ENCODE measurements around the gene ORMDL3.

ORMDL3 gene

GRCh38 chr17:39927101-39927928 is at the start of gene ORMDL3, which contains the start of gene LRRC3C:
Gene ORMDL3, minus strand, starts transcription at chr17:39927601. Its CDS starts 3,398 bp downstream, at chr17:39924203.
Gene LRRC3C, plus strand, starts transcription at chr17:39927732. Its CDS starts 13,792 bp downstream, at chr17:39941524.
- DNase-seq: peak; percentile 60

- no peak for DNase-seq
These were observed 48.4 kb upstream of the ORMDL3 start for GRCh38 chr17:39975801-39976200.

DNA sequence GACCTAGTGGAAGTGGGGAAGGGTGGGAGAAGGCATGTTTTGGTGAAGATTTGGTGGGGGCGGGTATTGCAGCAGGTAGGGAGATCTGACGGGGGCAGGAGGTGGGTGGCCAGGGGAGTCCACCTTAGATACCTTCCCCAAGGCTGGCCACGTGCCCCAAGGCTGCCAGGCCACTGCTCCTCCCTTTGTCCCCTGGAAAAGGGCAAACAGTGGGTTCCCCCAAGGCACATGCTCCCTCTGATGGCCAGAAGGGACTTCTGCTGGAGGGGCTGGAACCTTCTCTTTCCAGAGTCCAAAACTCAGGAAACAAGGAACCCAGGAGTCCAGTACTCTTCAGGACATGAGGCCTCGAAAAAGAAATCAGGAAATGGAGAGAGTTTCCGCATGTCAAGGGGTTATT is 47.0 kb upstream of the ORMDL3 start:
- no peak for DNase-seq

- no peak for DNase-seq
These were observed 46.1 kb upstream of the ORMDL3 start for GRCh38 chr17:39973496-39973895.

DNA sequence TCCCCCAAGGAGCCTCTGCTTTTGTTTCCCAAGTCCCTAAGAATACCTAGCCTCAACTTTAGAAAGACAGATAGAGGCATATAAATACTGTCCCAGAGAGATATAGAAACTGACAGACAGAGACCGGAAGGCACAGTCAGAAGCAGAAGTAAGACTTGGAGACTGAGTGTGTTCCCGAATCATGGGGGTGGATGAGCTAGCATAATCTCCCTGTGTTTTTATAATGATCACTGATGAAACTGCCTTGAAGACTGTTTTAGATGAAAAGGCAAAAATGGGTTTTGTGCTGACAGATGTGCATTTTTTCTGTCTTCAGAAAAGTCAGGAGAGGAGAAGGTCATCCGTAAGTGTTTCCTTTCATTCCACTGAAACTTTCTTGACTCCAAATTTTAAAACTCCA is 44.9 kb upstream of the ORMDL3 start:
- DNase-seq: no peak

DNA sequence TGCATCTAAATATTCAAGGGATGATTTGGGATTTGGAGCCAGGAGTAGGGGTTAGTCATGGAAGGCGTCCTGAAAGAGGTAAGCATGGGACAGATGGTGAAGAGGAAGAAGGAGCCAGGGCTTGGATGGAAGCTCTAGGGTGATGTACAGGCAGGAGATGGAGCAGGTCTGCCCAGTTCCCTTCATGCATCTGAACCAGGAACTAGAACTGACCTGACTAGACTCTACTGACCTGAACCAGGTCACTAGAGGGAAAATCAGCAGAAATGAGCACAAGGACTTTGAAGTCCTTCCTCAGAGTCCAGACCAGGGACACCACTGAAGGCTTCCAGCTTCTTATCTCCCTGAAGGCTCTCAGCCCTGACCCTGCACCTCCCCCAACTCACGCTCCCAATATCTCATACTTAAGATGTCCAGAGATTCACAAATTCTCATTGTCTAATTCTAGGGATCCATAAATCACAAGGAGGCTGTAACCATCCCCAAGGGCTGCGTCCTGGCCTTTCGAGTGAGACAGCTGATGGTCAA is 43.7 kb upstream of the ORMDL3 start:
- no peak for DNase-seq

DNA sequence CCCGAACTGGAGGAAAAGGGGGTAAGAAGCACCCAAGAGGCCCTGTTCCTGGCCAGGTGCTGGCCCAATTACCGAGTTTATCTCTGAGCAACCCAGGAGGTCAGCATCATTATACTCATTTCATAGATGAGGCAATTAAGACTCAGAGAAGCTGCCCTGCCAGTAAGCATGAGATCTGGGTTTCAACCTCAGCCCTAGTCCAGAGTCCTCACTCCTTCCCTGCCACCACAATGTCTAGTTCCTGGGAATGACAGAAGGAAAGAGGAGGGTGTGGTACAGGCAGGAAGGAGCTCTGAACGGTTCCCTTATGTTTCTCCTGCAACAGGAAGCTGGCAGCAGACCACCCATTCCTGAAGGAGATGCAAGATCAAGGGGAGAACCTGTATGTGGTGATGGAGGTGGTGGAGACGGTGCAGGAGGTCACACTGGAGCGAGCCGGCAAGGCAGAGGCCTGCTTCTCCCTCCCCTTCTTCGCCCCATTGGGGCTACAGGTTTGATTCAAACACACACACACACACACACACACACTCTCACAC is 42.8 kb upstream of the ORMDL3 start:
- no peak for DNase-seq

- no peak for DNase-seq
These were observed 42.0 kb upstream of the ORMDL3 start for GRCh38 chr17:39969375-39969774.

- no peak for DNase-seq
These were observed 41.4 kb upstream of the ORMDL3 start for GRCh38 chr17:39968761-39969160.

GRCh38 chr17:39966771-39967170 is 39.4 kb upstream of the ORMDL3 start:
- DNase-seq: no peak

DNA sequence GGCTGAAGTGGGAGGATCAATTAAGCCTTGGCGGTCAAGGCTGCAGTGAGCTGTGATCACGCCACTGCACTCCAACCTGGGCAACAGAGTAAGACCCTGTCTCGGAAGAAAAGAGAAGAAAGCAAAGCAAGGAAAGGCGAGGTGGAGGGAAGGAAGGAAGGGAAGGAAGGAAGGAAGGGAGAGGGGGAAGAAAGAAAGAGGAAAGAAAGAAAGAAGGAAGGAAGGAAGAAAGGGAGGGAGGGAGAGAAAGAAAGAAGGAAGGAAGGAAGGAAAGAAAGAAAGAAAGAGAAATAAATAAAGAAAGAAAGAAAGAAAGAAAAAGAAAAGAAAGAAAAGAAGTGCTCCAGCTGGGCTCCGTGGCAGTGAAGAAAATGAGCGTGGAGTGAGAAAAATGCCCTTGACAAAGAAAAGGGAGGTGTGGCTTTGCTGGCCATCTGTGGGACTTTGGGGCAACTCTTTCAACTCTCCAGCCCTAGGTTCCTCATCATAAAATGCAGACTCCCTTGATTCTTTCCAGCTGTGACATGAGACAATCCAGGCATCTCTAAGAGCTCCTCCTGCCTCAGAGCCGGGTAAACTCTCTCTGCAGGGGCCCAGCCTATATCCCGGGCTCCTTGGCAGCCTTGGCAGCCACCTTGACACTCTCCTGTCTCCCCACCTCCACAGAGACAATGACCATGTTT is 37.8 kb upstream of the ORMDL3 start:
- no peak for DNase-seq

- DNase-seq: no peak
These were observed 36.4 kb upstream of the ORMDL3 start for GRCh38 chr17:39963829-39964228.

- DNase-seq: no peak
These were observed 35.3 kb upstream of the ORMDL3 start, which contains the start of gene GSDMA for GRCh38 chr17:39962642-39963220. Gene GSDMA, plus strand, starts transcription at chr17:39963004. Its CDS starts 2,684 bp downstream, at chr17:39965688.

- DNase-seq: no peak
These were observed 33.2 kb upstream of the ORMDL3 start for GRCh38 chr17:39960524-39961041.

- no peak for DNase-seq
These were observed 28.4 kb upstream of the ORMDL3 start for GRCh38 chr17:39955726-39956225.

- no peak for DNase-seq
These were observed 27.5 kb upstream of the ORMDL3 start for GRCh38 chr17:39954876-39955275.

- no peak for DNase-seq
These were observed 26.1 kb upstream of the ORMDL3 start for GRCh38 chr17:39953471-39953888.

DNA sequence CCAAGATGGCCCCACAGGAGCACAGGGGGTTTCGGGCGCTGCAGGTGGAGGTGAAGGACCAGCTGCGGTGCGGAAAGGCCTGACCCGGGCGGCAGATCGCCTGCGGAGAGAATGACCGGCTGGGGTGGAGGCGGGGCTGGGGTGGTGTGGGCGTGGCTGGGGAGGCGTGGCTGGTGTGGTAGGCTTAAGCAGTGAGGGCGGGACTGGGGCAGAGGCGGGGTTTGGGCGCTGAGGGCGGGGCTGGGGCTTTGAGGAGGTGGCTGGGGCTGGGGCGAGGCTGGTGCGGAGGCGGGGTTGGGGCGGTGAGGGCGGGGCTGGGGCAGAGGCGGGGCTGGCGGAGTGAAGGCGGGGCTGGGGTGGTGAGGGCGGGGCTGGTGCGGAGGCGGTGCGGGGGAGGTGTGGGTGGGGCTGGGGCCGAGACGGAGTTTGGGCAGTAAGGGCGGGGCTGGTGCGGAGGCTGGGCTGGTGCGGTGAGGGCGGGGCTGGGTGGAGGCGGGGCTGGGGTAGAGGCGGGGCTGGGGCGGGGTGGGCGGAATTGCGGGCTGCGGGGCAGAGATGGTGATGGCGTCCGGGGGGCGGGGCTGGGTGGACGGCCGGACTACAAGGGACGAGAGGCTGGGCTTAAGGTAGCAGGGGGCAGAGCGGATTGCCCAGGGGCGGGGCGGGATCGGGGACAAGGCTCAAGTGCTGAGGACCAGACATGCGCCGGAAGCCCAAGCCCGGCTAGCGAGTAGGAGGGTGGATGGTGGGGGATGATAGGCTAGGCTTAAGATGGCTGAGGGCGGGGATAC is 25.5 kb upstream of the ORMDL3 start:
- peak; percentile 88 for DNase-seq

- no peak for DNase-seq
These were observed 24.7 kb upstream of the ORMDL3 start for GRCh38 chr17:39951924-39952679.

- peak; percentile 2 for DNase-seq
These were observed 23.5 kb upstream of the ORMDL3 start for GRCh38 chr17:39950871-39951348.

DNA sequence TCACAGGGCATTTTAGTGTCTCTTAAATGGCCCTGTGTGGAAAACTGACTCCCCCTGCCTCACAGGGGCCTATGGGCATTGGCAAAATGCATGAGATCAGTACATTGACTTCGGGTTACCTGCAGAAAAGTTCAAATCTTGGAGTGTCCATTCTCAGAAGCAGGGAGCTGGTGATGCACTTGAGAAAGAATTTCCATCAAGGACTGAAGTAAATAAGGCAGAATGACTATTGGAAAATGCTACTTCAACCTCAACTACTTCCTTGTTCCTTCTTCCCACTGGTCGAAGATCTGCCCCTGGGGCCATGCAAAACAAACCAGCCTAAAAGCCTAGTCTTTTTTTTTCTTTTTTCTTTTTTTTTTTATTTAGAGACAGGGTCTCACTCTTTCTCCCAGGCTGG is 21.6 kb upstream of the ORMDL3 start:
- DNase-seq: no peak

Data from NCI-H524 treated with DMSO at 0.1 percent for 48 hours (cell line).